GM20431 (cell line): ENCODE measurements around the gene HLA-E.

ENCODE experiments used
- in situ Hi-C: fragments of 300-500 bp; cut with MseI, MboI; formaldehyde crosslinking; loops from one replicate; pipeline ENCODE4 v1.15.0; 2020; ENCODE audit warnings: low sequenced_read_pairs; ENCODE audit not compliant: unreplicated experiment

HLA-E gene

DNA sequence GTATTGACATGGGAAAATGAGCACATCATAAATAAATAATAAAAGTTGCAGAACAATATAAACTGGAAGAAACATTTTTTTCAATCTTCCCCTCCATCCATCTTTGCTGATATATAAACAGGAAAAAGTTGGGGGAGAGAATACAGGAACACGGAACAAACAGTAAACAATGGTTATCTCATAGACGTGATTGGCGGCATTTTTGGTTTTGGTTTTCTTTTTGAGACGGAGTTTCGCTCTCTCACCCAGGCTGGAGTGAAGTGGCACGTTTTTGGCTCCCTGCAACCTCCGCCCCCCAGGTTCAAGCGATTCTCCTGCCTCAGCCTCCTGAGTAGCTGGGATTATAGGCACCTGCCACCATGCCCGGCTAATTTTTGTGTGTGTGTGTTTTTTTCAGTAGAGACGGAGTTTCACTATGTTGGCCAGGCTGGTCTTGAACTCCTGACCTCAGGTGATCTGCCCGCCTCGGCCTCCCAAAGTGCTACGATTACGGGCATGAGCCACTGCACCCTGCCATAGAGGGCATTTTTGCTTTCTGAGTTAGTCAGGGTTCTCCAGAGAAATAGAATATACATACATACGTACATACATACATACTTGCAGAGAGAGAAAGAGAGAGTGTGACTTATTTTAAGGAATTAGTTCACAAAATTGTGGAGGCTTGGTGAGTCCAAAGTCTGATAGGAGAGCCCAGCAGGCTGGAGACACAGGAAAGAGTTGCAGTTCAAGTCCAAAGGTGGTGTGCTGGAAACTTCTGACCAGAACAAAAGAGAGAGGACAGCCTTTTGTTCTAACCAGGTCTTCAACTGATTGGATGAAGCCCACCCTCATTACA, 44.4 kb downstream of the HLA-E start:
- in situ Hi-C loops: no loop called here

DNA sequence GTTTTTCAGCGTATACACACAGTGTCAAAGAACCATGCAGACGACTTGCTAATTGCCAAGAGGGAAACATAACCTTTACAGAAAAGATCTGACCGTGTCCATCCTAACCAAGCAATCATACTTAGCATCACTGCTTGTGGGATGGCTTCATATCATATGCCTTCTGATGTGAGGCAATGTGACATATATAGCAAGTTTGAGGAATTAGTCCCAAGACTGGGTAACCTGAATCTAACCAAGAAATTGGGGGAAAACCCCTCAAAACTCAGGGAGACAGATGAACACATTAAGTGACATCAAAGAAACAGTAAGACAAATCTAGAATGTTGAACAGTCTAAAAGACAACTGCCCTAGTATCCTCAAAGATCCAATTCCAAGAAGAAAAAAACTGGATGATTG, 48.6 kb downstream of the HLA-E start:
- in situ Hi-C loops: loop anchor here (5.0 kb wide), 1 partner anchor 56 kb away; no protein-coding TSS in a partner anchor

DNA sequence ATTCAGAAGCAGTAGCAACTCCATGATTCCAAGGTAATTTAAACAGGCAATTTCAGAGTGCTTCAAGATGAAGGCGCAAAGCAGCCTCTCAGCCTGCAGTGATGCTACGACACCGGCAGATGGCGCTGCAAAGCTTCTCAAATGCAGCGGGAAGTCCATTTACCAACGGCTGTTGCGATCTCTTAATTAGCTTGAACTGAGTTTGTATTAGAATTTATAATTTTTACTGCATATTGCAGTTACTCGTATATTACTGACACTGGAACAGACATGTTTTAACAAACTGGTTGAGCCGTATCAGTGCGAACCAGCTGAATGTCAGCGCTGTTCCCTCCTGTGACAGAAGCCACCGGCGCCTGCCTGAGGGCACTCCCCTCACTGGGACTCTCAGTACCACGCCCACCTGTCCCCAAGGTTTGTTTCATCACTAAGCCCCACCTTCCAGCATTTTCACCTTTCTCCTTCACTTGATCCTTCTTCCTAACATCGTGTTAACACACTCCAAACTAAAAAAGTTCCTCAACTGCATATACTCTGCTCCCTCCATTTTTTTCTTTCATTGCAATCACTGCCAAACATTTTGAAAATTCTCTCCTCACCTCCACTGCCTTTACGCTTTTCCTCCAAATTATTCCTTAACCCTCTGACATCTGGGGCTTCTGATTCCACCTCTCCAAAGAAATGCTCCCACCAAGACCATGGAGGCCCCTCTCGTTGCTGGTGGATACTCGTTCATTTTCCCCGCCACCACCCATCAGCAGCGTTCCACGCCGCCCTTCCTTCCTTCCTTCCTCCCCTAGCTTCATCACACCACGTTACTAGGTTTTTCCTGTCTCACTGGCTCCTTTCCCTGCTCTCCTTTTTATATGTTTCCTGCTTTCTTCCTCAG, 52.5 kb downstream of the HLA-E start:
- in situ Hi-C loops: no loop called here

DNA sequence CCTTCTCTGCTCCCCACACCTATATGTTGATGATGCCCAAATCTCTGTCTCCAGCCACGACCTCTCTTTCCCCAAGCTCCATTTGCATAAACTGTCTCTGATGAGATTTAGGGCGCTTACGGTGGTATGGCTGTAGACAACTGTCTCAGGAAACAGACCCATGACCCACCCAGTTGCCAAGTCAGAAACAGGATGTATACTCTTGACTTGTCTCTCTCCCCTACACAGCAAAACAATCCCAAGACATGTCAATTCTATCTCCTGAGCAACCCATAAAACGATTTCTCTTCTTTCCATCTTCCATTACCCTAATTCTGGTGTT, 53.1 kb downstream of the HLA-E start:
- in situ Hi-C loops: no loop called here

DNA sequence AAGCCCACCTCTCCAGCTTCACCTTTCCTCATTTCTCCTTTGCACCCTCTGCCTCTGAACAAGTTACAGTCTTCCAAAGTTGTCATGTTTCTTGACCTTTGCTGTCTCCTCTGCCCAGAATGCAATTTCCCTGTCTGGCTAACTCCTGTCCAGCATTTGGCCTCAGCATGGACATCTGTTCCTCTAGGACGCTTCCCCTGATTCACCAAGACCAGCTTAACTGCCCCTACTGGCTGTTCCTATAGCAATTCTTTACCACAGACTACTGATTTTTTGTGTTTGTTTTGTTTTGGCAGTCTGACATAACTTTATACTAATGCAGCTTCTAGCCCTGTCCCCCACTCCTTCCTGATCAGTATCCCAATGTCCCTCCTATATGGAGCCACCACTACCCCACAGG, 53.6 kb downstream of the HLA-E start:
- in situ Hi-C loops: no loop called here
